ENCODE data around the gene NMB.

NMB gene

DNA sequence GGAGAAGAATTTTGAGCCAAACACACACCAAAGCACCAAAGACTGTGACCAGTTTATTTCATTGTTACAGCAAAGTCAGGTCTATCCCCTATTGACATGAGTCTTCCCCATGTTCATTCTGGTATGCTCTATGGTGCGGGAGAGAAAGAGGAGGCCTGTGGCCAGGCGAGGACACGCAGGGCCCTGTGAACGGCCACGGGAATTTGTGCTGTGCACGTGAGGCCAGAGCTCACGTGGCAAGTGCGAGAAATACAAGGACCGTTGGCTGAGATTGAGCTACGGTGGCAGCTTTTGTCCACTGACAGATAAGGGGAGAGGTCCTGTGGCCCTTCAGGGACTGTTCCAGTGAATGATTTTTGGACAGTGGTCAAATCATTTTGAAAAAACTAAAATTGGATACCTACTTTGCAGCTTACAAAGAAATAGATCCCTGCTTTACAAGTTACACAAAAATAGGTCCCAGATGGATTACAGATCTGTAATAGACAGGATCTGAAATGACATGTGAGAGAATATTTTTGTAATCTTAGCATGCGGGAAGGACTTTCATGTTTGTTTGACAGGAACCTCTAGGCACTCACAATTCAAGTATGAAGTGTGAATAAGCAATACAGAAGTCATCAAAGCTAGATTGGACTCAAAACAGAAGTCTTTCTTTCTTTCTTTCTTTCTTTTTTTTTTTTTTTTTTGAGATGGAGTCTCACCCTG, 48.0 kb downstream of the NMB start:
- no peak for DNase-seq

GRCh38 chr15:84608707-84609284, 49.2 kb downstream of the NMB start:
- no peak for DNase-seq

DNA sequence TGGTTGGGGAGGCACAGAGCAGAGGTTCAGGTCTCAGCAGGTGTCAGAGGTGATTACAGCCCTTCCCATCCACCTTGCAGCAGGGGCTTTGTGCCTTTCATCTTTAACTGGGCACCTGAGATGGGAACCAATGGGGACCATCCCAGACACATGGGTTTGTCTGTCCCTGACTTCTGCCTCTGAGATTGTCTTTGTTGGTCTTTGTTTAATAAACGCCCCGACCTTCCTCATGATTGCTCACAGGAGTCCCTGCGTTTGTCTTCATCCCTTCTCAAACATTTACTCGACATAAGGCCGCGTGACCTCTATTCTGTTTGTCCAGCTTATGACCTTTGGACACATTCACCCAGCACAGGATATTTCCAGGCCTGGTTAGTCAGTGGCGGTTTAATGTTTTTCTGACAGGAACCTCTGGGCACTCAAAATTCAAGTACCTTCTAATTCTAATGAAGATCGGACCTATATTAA, 51.3 kb downstream of the NMB start:
- no peak for DNase-seq

- DNase-seq: no peak
These were observed 52.5 kb downstream of the NMB start for GRCh38 chr15:84605554-84605882.
